ENCODE results near the gene ZYG11B.

ZYG11B gene

DNA sequence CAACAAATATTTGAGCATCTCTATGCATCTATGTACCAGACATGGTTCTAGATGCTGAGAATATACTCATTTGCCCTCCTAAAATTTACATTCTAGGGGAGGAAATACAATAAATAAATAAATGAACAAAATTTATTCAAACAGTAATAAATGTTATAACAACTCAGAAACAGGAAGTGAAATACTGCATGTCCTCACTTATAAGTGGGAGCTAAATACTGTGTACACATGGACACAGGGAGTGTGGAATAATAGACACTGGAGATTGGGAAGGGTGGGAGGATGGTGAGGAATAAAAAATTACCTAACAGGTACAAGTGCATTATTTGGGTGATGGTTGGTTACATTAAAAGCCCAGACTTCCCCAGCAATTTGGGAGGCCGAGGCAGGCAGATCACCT is 32.4 kb upstream of the ZYG11B start:
- no peak overlapping the region for H3K4me3 ChIP-seq (ENCODE audit: low read depth, low read length)
- CTCF ChIA-PET = interaction anchor here (4.7 kb wide), 1 partner anchor 7 kb away, joined by 36 read pairs; no protein-coding TSS in a partner anchor
- DNase-seq (ENCODE audit: low read depth, low spot score) = no peak
- no peak for TF ChIP-seq CTCF (IDR thresholded peaks at IDR 0.05; ENCODE audit: insufficient read depth, low read length, missing control alignments)
- POLR2A ChIA-PET = no interaction called here

- ChIA-PET POLR2A (no interaction called here), CTCF (interaction anchor here (4.7 kb wide), 1 partner anchor 8 kb away, joined by 36 read pairs; no protein-coding TSS in a partner anchor)
- H3K4me3 ChIP-seq (ENCODE audit: low read depth, low read length) = no peak overlapping the region
- TF ChIP-seq CTCF (IDR thresholded peaks at IDR 0.05; ENCODE audit: insufficient read depth, low read length, missing control alignments) = no peak
- DNase-seq (ENCODE audit: low read depth, low spot score) = no peak
Observed at GRCh38 chr1:52695627-52696026, 30.6 kb upstream of the ZYG11B start.

DNA sequence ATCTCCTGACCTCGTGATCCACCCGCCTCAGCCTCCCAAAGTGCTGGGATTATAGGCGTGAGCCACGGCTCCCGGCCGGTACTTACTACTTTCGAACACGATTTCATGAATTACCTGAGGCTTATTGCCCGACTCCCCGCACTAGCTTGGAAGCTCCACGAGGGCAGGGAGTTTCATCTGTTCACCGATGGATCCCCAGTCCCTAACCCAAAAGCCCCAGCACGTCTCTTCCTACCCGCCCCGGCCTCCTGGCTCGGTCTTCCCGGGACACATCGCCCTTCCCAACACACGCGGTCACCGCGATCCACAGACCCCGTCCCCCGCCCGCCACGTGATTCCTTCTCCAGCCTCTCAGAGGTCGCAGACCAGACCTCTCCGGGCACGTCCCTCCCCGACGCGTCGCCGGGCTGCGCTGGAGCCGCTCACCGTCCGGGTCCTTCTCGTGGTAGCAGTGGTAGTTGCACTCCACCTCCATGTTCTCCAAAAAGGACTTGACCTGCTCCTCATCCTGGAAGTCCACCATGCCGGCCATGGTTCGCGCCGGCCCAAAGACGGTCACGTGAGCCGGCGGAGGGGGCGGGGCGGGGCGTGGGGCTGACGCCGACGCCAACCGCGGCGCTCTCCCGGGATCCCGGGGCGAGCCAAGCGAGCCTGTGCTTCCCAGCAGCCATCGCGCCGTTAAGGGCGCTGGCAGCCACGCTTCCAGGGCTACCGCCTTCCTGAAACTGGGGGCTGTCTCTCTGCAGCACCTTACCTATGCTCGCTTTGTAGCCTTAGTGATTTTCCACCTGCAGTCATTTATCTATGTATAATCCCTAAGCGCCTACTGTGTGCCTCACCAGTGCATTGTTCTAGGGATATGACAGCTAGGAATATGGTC is 28.2 kb upstream of the ZYG11B start, which contains the start of gene COA7:
Gene COA7 (minus strand): TSS at position 553 of the 880 bp plus-strand sequence. CDS start 21 bp downstream, at position 532.
- POLR2A ChIA-PET = interaction anchor here (0.6 kb wide), 1 partner anchor 145 kb away, joined by 4 read pairs; the partner anchor contains the start of gene TUT4
- CTCF ChIA-PET = interaction anchor here (1.3 to 4.7 kb wide), 3 partner anchors 11 to 488 kb away, joined by 4 to 36 read pairs (median 6); no protein-coding TSS in a partner anchor
- H3K4me3 ChIP-seq (ENCODE audit: low read depth, low read length) = peak within 1 kb of the TSS; percentile 93
- no peak for TF ChIP-seq CTCF (IDR thresholded peaks at IDR 0.05; ENCODE audit: insufficient read depth, low read length, missing control alignments)
- DNase-seq (ENCODE audit: low read depth, low spot score) = no peak

GRCh38 chr1:52702886-52703787 is 23.1 kb upstream of the ZYG11B start:
- CTCF ChIA-PET = interaction anchor here (0.8 to 1.6 kb wide), 3 partner anchors 17 to 478 kb away, joined by 3 read pairs; no protein-coding TSS in a partner anchor
- H3K4me3 ChIP-seq (ENCODE audit: low read depth, low read length) = peak overlapping the region; percentile 63
- TF ChIP-seq CTCF (IDR thresholded peaks at IDR 0.05; ENCODE audit: insufficient read depth, low read length, missing control alignments) = no peak
- POLR2A ChIA-PET = no interaction called here
- no peak for DNase-seq (ENCODE audit: low read depth, low spot score)

GRCh38 chr1:52706136-52706670 is 20.1 kb upstream of the ZYG11B start:
- no peak for TF ChIP-seq CTCF (IDR thresholded peaks at IDR 0.05; ENCODE audit: insufficient read depth, low read length, missing control alignments)
- CTCF ChIA-PET = interaction anchor here (0.6 kb wide), 1 partner anchor 1166 kb away, joined by 3 read pairs; no protein-coding TSS in a partner anchor
- no peak overlapping the region for H3K4me3 ChIP-seq (ENCODE audit: low read depth, low read length)
- POLR2A ChIA-PET = no interaction called here
- DNase-seq (ENCODE audit: low read depth, low spot score) = no peak
